Epithelial cell of prostate (primary cell): ENCODE measurements around the gene HCAR2.
"Not testable (repeated sequence)": the region's sequence is repeated elsewhere in the genome, so short reads cannot be mapped to it uniquely, and the experiment has no call there.

Experiments used
- DNase-seq: peaks from one replicate; pipeline ENCODE4 v3.0.0-alpha.2; 2011; ENCODE audit warnings: low read depth, low spot score
- H3K27ac ChIP-seq: fragments of 450-650 bp; 2 replicates; pipeline ENCODE4 v1.5.1; 2017; ENCODE audit warnings: mild to moderate bottlenecking

Gene HCAR2

DNA sequence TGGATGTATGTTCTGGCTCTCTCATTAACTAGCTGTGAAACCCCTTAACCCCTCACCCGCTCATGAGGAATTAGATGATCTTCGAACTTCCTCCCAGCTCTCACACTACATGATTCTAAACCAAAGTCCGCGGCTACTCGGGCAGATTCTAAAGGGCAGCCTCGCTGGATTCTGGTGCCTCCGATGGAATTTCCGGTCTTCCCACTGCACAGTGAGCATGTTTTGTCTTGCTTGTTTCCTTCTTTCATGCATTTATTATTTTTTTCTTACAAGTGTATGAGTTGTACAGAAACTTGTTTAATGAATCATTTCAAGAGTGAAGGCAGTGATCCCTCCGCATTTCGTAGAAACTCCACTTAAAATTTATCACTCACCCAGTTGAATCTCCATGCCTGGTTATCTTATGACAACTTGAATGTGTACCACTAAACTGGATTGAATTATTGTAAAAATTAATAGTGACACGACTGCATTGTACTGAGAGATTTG, 17.9 kb upstream of the HCAR2 start:
- peak; percentile 92 for DNase-seq
- peak overlapping the region; percentile 98 for H3K27ac ChIP-seq

GRCh38 chr12:122716658-122717057, 13.5 kb upstream of the HCAR2 start, which contains the start of gene HCAR3:
TSS of gene HCAR3 (minus strand) at chr12:122716811. CDS start at chr12:122716737, 74 bp downstream.
- not testable (repeated sequence) for H3K27ac ChIP-seq, DNase-seq

DNA sequence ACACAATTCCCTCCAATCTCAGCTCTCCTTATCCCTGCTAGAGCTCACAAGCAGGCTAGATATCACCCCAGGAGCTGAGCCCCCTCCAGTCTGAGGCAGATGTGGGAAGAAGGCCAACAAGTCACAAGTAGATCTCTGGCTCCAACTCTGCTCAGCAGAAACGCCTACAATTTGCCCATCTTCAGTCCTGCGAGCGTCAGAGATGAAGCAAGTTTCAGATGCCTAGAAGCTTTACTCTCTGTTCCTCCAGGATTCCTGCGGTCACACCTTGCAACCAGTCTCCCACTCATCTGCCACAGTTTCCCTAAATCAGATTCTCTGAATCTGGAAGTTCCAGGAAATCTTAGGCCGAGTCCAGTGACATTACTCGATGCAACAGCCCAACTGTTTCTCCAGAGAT, 12.1 kb upstream of the HCAR2 start:
- H3K27ac ChIP-seq, DNase-seq: not testable (repeated sequence)

GRCh38 chr12:122713491-122714188, 10.5 kb upstream of the HCAR2 start:
- DNase-seq, result not testable (repeated sequence)
- H3K27ac ChIP-seq, result peak overlapping the region; percentile 49

DNA sequence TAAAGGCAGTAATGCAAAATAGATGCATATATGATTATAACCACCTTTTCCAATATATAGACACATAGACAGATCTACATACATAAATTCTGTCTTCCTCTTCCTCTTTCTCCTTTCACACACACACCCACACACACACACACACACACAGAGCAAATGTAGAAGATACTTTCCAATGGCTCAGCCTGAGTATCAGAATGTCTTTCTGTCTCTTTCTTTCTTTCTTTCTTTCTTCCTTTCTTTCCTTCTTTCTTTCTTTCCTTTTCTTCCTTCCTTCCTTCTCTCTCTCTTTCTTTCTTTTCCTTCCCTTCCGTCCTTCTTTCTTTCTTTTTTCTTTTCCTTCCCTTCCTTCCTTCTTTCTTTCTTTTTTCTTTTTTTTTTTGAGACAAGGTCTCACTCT, 8.1 kb upstream of the HCAR2 start:
- DNase-seq, H3K27ac ChIP-seq: not testable (repeated sequence)

- not testable (repeated sequence) for H3K27ac ChIP-seq, DNase-seq
Observed at GRCh38 chr12:122710341-122710740, 7.2 kb upstream of the HCAR2 start.

GRCh38 chr12:122709287-122709686, 6.1 kb upstream of the HCAR2 start:
- not testable (repeated sequence) for H3K27ac ChIP-seq, DNase-seq

DNA sequence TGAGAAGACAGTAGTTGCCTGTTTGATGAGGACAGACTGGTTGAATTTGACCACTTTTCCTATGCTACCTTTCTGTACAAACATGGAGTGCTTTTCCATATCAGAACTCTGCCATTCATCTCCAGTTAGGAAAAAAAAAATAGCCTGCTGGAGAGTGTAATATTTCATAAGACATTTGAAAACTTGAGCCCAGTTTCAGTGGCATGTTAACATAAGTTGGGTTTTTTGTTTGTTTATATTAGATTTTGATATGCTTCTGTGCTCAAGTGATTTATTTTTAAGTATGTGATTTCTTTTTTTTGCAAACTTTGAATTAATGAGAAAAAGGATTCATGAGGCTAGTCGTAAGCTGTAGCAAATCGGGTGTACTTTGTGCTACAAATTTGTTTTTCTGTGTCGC, 684 bp upstream of the HCAR2 start:
- peak overlapping the region; percentile 29 for H3K27ac ChIP-seq

GRCh38 chr12:122701481-122701880, 1.7 kb downstream of the HCAR2 start:
- DNase-seq, result not testable (repeated sequence)
- peak overlapping the region; percentile 59 for H3K27ac ChIP-seq

More for the DNA sequence above, 684 bp upstream of the HCAR2 start:
- DNase-seq, result not testable (repeated sequence)

GRCh38 chr12:122700038-122700710, 3.0 kb downstream of the HCAR2 start:
- DNase-seq, result not testable (repeated sequence)
- peak overlapping the region; percentile 63 for H3K27ac ChIP-seq

- H3K27ac ChIP-seq, result peak overlapping the region; percentile 63
- not testable (repeated sequence) for DNase-seq
Observed at GRCh38 chr12:122696922-122697321, 6.2 kb downstream of the HCAR2 start.

GRCh38 chr12:122691566-122691965, 11.6 kb downstream of the HCAR2 start:
- H3K27ac ChIP-seq, result no peak overlapping the region
- no peak for DNase-seq

GRCh38 chr12:122688291-122688690, 14.9 kb downstream of the HCAR2 start:
- no peak for DNase-seq
- no peak overlapping the region for H3K27ac ChIP-seq

GRCh38 chr12:122687086-122687485, 16.1 kb downstream of the HCAR2 start:
- no peak for DNase-seq
- H3K27ac ChIP-seq, result no peak overlapping the region

DNA sequence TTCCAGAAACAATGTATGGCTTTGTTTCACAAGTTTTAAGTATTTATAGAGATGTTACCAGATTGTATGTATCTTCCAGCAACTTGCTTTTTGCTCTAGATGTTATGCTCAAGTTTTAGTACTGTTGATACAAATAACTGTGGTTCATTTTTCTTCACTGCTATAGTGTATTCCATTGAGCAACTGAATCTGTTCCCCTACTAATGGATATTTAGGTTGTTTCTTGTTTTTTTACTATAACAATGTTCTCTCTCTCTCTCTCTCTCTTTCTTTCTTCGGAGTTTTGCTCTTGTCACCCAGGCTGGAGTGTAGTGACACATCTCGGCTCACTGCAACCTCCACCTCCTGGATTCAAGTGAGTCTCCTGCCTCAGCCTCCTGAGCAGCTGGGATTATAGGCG, 16.6 kb downstream of the HCAR2 start:
- DNase-seq, result no peak
- no peak overlapping the region for H3K27ac ChIP-seq

DNA sequence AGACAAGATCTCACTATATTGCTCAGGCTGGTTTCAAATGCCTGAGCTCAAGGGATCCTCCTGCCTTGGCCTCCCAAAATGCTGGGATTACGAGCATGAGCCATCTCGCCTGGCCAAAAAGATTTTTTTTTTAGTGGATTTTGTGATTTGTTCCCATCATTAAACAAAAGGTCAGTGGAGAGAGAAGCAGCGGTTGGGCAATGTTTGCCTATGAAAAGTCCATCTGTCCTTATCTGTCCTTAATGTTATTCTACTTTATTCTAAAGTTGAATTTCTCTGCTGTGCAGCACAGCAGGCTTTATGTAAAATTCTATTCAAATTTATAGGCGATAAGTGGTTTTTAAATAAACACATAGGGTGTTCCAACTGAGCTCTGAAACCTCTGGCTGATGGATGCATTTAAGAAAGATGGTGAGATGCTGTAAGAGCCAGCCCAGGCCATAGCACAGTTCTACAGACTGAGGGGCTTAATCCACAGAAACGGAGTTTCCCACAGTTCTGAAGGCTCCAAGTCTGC, 18.8 kb downstream of the HCAR2 start:
- DNase-seq, result no peak
- H3K27ac ChIP-seq, result no peak overlapping the region

- DNase-seq, result no peak
- no peak overlapping the region for H3K27ac ChIP-seq
Observed at GRCh38 chr12:122681814-122682213, 21.3 kb downstream of the HCAR2 start.

DNA sequence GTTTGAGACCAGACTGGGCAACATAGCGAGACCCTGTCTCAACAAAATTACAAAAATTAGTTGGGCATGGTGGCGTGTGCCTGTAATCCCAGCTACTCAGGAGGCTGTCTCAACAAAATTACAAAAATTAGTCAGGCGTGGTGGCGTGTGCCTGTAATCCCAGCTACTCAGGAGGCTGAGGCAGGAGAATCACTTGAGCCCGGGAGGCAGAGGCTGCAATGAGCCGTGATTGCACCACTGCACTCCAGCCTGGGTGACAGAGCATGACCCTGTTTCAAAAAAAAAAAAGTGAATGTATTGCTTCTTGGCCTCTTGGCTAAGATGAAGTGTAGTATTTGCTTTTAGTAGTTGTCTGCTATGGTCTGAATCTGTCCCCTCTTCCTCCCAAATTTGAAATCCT, 22.2 kb downstream of the HCAR2 start:
- DNase-seq, H3K27ac ChIP-seq: not testable (repeated sequence)

DNA sequence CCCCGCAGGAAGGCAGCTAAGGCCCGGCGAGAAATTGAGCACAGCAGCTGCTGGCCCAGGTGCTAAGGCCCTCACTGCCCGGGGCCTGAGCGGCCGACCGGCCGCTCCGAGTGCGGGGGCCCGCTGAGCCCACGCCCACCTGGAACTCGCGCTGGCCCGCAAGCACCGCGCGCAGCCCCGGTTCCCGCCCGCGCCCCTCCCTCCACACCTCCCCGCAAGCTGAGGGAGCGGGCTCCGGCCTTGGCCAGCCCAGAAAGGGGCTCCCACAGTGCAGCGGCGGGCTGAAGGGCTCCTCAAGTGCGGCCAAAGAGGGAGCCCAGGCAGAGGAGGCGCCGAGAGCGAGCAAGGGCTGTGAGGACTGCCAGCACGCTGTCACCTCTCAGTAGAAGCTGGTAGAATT, 26.4 kb downstream of the HCAR2 start:
- not testable (repeated sequence) for DNase-seq, H3K27ac ChIP-seq

DNA sequence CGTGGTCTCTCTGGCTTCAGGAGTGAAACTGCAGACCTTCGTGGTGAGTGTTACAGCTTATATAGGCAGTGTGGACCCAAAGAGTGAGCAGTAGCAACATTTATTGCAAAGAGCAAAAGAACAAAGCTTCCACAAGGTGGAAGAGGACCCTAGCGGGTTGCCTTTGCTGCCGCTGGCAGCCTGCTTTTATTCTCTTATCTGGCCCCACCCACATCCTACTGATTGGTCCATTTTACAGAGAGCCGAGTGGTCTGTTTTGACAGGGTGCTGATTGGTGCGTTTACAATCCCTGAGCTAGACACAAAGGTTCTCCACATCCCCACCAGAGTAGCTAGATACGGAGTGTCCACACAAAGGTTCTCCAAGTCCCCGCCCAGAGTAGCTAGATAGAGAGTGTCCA, 27.1 kb downstream of the HCAR2 start:
- not testable (repeated sequence) for DNase-seq, H3K27ac ChIP-seq

GRCh38 chr12:122672515-122672914, 30.6 kb downstream of the HCAR2 start:
- no peak for DNase-seq
- H3K27ac ChIP-seq, result no peak overlapping the region
